Measurements from ENCODE around the gene RNPS1. TPM values are rescaled to one million over a fixed set of nuclear protein-coding genes. Genes with fewer than 3 reads are reported as not detected.

Gene RNPS1
- total RNA-seq, 3 donors from 2014 or later (not counting 1 experiment from before 2014, with no cell fraction given) = 269 to 284 (median 273) TPM

GRCh38 chr16:2280981-2281542 lies 13.1 kb upstream of the RNPS1 start:
- H3K4me3 Mint-ChIP-seq = no peak overlapping the region
- H3K36me3 Mint-ChIP-seq = no peaks in the 10 kb centered on the region
- Histone ChIP-seq H3K9me3 (ENCODE audit: control insufficient read depth, insufficient read depth, low read length) (no peaks in the 10 kb centered on the region), H3K36me3 (ENCODE audit: control insufficient read depth, insufficient read depth, low read length) (peaks cover 4% of the 10 kb centered on the region), H3K4me1 (ENCODE audit: control insufficient read depth, insufficient read depth, low read length) (no peaks in the 10 kb centered on the region), H3K27ac (ENCODE audit: low read length) (no peak overlapping the region), H3K27me3 (ENCODE audit: control insufficient read depth, insufficient read depth, low read length) (no peaks in the 10 kb centered on the region), H3K4me3 (ENCODE audit: low read length) (no peak overlapping the region)
- H3K4me1 Mint-ChIP-seq = no peaks in the 10 kb centered on the region
- no peak for DNase-seq
- H3K27me3 Mint-ChIP-seq (ENCODE audit: low read depth in 2 of 2) = no peaks in the 10 kb centered on the region
- ATAC-seq = no peak
- WGBS (ENCODE audit: insufficient coverage) = 96% methylated on average over 24 of the region's 24 CpGs
- TF ChIP-seq CTCF (IDR thresholded peaks at IDR 0.05) = no peak
- no peaks in the 10 kb centered on the region for H3K9me3 Mint-ChIP-seq
- intact Hi-C loops (cut with micrococcal nuclease) = no loop called here
- no peak overlapping the region for H3K27ac Mint-ChIP-seq

GRCh38 chr16:2280461-2280860 lies 12.5 kb upstream of the RNPS1 start:
- H3K4me3 ChIP-seq (ENCODE audit: low read length) = no peak overlapping the region
- Mint-ChIP-seq H3K9me3 (no peaks in the 10 kb centered on the region), H3K4me3 (no peak overlapping the region), H3K27me3 (ENCODE audit: low read depth in 2 of 2) (no peaks in the 10 kb centered on the region), H3K27ac (no peak overlapping the region), H3K36me3 (no peaks in the 10 kb centered on the region), H3K4me1 (no peaks in the 10 kb centered on the region)
- no peak overlapping the region for H3K27ac ChIP-seq (ENCODE audit: low read length)
- H3K4me1 ChIP-seq (ENCODE audit: control insufficient read depth, insufficient read depth, low read length) = no peaks in the 10 kb centered on the region
- no peak for ATAC-seq
- DNase-seq = no peak
- no peaks in the 10 kb centered on the region for H3K9me3 ChIP-seq (ENCODE audit: control insufficient read depth, insufficient read depth, low read length)
- intact Hi-C loops (cut with micrococcal nuclease) = no loop called here
- TF ChIP-seq CTCF (IDR thresholded peaks at IDR 0.05) = no peak
- peaks cover 4% of the 10 kb centered on the region for H3K36me3 ChIP-seq (ENCODE audit: control insufficient read depth, insufficient read depth, low read length)
- 96% methylated on average over 8 of the region's 8 CpGs for WGBS (ENCODE audit: insufficient coverage)
- no peaks in the 10 kb centered on the region for H3K27me3 ChIP-seq (ENCODE audit: control insufficient read depth, insufficient read depth, low read length)

- TF ChIP-seq CTCF (IDR thresholded peaks at IDR 0.05) = no peak
- ATAC-seq = no peak
- H3K4me1 ChIP-seq (ENCODE audit: control insufficient read depth, insufficient read depth, low read length) = no peaks in the 10 kb centered on the region
- no peak overlapping the region for H3K27ac ChIP-seq (ENCODE audit: low read length)
- Mint-ChIP-seq H3K36me3 (no peaks in the 10 kb centered on the region), H3K27me3 (ENCODE audit: low read depth in 2 of 2) (no peaks in the 10 kb centered on the region), H3K27ac (no peak overlapping the region), H3K4me1 (no peaks in the 10 kb centered on the region), H3K9me3 (no peaks in the 10 kb centered on the region), H3K4me3 (no peak overlapping the region)
- no peaks in the 10 kb centered on the region for H3K9me3 ChIP-seq (ENCODE audit: control insufficient read depth, insufficient read depth, low read length)
- intact Hi-C loops (cut with micrococcal nuclease) = no loop called here
- 90% methylated on average over 26 of the region's 26 CpGs for WGBS (ENCODE audit: insufficient coverage)
- peaks cover under 1% of the 10 kb centered on the region for H3K36me3 ChIP-seq (ENCODE audit: control insufficient read depth, insufficient read depth, low read length)
- H3K4me3 ChIP-seq (ENCODE audit: low read length) = no peak overlapping the region
- H3K27me3 ChIP-seq (ENCODE audit: control insufficient read depth, insufficient read depth, low read length) = no peaks in the 10 kb centered on the region
- DNase-seq = no peak
Observed at GRCh38 chr16:2278956-2279800, 11.3 kb upstream of the RNPS1 start.

Data from natural killer cell (primary cell).